ENCODE results near the gene ACCS.

The ACCS gene

DNA sequence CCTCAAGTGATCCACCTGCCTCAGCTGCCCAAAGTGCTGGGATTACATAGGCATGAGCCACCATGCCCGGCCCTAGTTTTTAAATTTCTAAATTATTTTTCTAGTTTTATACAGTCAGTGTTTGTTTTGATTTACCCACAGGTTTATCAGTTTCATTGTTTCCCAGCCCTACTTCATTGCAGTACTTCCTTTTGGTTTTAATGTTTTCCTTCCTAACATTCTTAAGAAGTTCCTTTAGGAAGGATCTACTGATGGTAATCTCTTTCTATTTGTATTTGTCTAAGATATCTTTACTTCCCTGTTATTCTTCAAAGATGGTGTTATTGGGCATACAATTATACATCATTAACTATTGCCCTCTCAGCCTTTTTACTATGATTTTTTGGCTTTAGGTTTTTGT is 24.5 kb downstream of the ACCS start:
- DNase-seq (ENCODE audit: low spot score), result no peak

DNA sequence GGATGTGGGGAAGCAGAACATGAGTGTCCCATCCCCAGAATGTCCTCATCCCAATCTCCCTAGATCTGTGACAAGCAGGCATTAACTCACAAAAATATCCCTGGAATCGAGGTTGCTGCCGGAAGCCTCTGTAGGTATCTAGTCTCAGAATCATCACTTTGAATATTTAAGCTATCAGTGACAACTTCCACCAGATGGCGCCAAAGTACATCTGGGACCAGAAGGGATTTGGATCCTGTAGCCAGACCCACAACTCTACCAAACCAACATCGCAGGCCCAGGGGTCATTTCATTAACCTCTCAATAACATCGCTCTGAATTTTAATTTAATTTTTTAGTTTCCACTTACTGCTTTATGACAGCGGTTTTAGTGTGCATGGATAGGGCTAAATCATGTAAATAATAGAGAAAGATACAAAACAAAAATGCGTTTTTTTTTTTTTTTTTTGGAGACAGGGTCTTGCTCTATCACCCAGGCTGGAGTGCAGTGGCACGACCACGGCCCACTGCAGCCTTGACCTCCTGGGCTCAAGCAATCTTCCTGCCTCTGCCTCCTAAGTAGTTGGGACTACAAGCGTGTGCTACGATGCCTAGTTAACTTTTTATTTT is 28.3 kb downstream of the ACCS start:
- peak; percentile 76 for DNase-seq (ENCODE audit: low spot score)

DNA sequence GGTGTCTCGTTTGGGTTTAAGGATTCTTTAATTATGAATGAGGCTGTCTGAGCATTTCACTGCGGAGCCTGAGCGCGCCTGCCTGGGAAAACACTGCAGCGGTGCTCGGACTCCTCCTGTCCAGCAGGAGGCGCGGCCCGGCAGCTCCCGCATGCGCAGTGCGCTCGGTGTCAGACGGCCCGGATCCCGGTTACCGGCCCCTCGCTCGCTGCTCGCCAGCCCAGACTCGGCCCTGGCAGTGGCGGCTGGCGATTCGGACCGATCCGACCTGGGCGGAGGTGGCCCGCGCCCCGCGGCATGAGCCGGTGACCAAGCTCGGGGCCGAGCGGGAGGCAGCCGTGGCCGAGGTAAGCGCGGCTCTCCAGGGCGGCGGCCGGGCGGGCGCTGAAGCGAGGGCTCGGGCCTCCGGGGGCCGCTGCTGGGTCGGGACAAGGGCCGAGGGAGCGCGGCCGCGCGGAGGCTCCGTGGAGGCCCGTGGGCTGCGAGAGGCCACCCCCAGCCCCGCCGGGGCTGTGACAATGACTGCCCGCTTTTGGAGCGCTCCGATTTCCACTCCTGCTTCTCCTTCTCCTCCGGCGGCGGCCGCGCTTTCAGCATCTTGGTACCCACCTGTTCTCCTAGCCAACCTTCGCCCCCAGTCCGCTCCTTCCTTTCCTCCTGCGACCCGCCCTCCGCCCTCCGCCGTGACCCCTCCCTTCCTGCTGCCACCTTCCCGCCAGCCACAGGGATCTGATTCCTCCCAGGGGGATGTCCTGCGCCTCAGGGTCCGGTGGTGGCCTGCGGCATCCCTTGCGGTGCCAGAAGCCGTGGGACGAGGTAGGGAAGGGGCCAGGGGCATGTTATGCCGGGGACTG is 29.7 kb downstream of the ACCS start, which contains the start of gene EXT2:
Gene EXT2, plus strand, starts transcription at position 173 of the 854 bp plus-strand sequence. CDS start 12,035 bp downstream, outside the sequence.
- DNase-seq (ENCODE audit: low spot score), result peak; percentile 91

GRCh38 chr11:44096360-44097185 is 30.5 kb downstream of the ACCS start:
- DNase-seq (ENCODE audit: low spot score), result no peak

- DNase-seq (ENCODE audit: low spot score), result no peak
These were observed 31.8 kb downstream of the ACCS start for GRCh38 chr11:44097821-44098220.

DNA sequence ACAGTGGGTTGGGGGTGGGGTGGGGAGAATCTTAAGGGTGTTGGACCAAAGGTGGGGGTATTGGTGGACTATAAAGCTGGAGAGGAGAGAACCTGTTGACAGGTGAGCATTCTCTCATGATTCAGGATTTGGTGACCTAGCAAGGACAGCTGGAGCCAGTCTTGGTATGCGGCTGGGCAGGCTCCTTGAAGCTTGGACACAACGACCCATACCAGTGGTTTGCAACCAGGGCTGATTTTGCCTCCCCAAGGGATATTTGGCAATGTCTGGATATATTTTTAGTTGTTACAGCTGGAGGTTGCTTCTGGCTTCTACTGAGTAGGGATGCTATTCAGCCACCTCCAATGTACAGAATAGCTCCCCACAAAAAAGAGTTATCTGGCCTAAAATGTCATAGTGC is 35.0 kb downstream of the ACCS start:
- no peak for DNase-seq (ENCODE audit: low spot score)

- DNase-seq (ENCODE audit: low spot score), result no peak
These were observed 38.6 kb downstream of the ACCS start for GRCh38 chr11:44104481-44105294.

DNA sequence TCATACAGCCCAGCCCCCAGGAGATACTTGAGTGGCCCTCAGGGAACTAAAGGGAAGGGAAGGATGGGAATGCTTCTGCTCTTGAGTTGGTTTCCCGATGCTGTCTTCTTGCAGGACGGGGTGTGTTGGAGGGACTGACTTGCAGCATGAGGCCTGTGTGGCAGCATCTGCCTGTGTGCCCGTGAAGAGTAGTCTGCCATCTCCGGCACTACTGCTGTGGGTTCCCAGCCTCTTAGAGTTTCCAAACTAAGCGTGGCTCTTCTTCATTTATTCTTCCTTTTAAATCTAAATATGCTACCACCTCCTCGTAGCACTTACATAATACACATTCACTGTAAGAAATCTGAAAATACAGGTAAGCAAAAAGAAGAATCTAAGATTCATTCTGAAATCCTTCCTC is 42.2 kb downstream of the ACCS start:
- DNase-seq (ENCODE audit: low spot score), result no peak

DNA sequence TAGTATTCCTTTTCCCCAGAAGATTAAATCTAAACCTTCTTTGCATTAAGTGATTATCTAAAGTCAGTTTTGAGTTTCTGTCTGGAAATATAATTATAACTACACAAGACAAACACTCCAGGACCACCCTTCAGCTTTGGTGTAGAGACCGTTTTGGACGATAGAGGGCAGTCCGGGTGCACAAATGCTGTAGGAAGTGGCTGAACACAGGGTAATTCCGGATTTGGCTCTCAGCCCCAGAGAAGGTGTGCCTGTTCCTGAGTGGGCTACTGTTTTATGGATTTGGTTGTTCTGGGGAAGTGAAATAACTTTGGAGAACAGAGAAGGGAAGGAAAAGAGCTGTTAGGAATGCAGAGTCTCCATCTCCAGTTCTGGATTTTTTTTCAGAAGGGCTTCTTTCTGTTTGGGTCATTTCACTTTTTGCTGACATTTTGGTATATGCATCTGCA is 44.2 kb downstream of the ACCS start:
- DNase-seq (ENCODE audit: low spot score), result no peak

GRCh38 chr11:44112091-44112821 is 46.2 kb downstream of the ACCS start:
- DNase-seq (ENCODE audit: low spot score), result peak; percentile 74

DNA sequence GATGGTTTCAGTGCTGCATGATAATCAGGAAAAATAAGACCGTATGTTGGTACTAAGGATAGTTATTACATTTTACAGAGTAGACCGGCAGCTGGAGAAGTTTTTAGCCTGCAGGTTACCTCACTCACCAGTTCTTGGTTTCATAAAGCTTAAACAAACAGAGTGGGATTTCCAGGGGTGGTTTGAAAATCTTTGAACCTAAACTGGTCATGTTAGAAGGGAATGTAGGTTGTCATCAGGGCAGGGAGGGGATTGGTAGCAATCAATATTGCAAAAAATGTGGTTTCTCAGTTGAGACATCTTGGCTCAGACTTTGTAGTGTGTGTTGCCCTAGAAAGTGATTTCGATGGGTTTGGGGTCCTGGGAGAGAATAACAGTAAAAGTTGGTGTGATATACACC is 46.9 kb downstream of the ACCS start:
- DNase-seq (ENCODE audit: low spot score), result no peak

GRCh38 chr11:44113572-44113971 is 47.5 kb downstream of the ACCS start:
- DNase-seq (ENCODE audit: low spot score), result no peak

- no peak for DNase-seq (ENCODE audit: low spot score)
These were observed 50.3 kb downstream of the ACCS start for GRCh38 chr11:44116234-44116830.

DNA sequence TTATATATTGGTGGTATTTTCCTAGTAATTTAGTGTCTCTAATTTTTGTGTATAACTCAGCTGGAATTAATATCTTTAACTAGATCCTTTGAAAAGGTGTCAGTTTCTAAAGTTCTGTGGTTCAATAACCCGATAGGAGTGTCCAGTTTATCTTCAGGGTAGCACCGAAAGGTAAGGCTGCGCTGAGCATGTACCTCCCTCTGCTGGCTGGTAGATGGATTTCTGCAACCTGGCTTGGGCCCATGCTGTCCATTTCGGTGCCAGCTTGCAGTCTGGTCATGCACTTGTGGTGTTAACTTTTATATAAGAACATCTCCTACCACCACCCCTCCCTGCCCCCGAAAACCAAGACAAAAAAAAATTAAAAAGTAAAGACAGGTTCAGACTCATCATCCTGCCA is 54.1 kb downstream of the ACCS start:
- DNase-seq (ENCODE audit: low spot score), result no peak

GRCh38 chr11:44125598-44125997 is 59.5 kb downstream of the ACCS start:
- no peak for DNase-seq (ENCODE audit: low spot score)

DNA sequence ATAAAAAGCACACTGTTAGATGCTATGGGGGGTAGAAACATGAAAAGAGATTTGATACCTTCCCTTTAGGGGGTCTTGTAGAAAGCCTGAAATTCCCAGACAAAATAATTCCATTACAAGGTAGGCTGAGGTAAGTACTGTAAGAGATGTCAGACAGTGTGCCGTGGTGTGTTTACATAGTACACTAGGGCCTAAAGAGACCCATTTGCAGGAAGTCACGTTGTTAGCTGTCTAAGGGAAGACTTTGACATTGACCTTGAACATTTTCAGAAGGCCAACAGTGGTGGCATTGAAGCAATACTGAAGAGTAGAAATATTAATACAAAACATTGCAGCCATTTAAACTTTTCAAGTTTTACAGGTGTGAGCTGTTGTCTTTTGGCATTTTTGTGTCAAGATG is 60.2 kb downstream of the ACCS start:
- DNase-seq (ENCODE audit: low spot score), result no peak

- DNase-seq (ENCODE audit: low spot score), result no peak
These were observed 61.1 kb downstream of the ACCS start for GRCh38 chr11:44127130-44127529.

GRCh38 chr11:44128729-44129128 is 62.7 kb downstream of the ACCS start:
- DNase-seq (ENCODE audit: low spot score), result no peak

GRCh38 chr11:44130751-44131150 is 64.7 kb downstream of the ACCS start:
- no peak for DNase-seq (ENCODE audit: low spot score)

GRCh38 chr11:44133335-44133946 is 67.4 kb downstream of the ACCS start:
- no peak for DNase-seq (ENCODE audit: low spot score)

All from left forelimb (tissue), 1 donor.